GM13976 (cell line): ENCODE data around the gene RNF169.
A peak's percentile ranks its signal among the peaks of the same experiment; 100 is the strongest.

Source experiments
- DNase-seq: peaks from one replicate; pipeline ENCODE4 v3.0.0; 2012; ENCODE audit warnings: low spot score
- CTCF ChIP-seq: IDR thresholded peaks from 2 replicates; pipeline ENCODE4 v1.5.1; 2012; ENCODE audit warnings: borderline replicate concordance, mild to moderate bottlenecking; ENCODE audit not compliant: insufficient read depth; ENCODE audit errors: extremely low read depth, missing control alignments, control extremely low read depth
- in situ Hi-C: fragments of 300-500 bp; cut with MboI; formaldehyde crosslinking; loops from one replicate; pipeline ENCODE4 v1.12.0; 2022; ENCODE audit warnings: low sequenced_read_pairs, mixed read lengths, inconsistent platforms; ENCODE audit not compliant: unreplicated experiment

Gene RNF169

GRCh38 chr11:74719011-74719410 lies 29.6 kb upstream of the RNF169 start:
- in situ Hi-C loops: no loop called here
- DNase-seq: no peak
- TF ChIP-seq CTCF: no peak

GRCh38 chr11:74720596-74721478 lies 27.8 kb upstream of the RNF169 start:
- no peak for TF ChIP-seq CTCF
- no peak for DNase-seq
- in situ Hi-C loops: no loop called here

- DNase-seq: no peak
- in situ Hi-C loops: no loop called here
- no peak for TF ChIP-seq CTCF
Measured at GRCh38 chr11:74721479-74721835, 27.2 kb upstream of the RNF169 start.

- DNase-seq: no peak
- in situ Hi-C loops: no loop called here
- TF ChIP-seq CTCF: no peak
Measured at GRCh38 chr11:74723511-74723910, 25.1 kb upstream of the RNF169 start.

GRCh38 chr11:74725701-74726100 lies 22.9 kb upstream of the RNF169 start:
- in situ Hi-C loops: no loop called here
- TF ChIP-seq CTCF: no peak
- DNase-seq: no peak

- DNase-seq: peak; percentile 87
- peak; percentile 93 for TF ChIP-seq CTCF
- in situ Hi-C loops: no loop called here
Measured at GRCh38 chr11:74726547-74727182, 22.0 kb upstream of the RNF169 start.
